Subcutaneous adipose tissue (tissue), 4 donors: ENCODE measurements around the gene CHRDL2. TPM values are rescaled to one million over a fixed set of nuclear protein-coding genes. Genes with fewer than 3 reads are reported as not detected.

Experiments
- total RNA-seq, 4 donors: library from RNA; depleted of rRNA; stranded (reverse); fragments of >200 nt; gene quantifications; one replicate each; pipeline ENCODE4 v1.1.0, GENCODE V29; 2016
- TF ChIP-seq, protein P1 (sequence below): fragments of 450-650 bp; IDR thresholded peaks from one replicate; pipeline ENCODE4 v1.5.1; 2016; ENCODE audit warnings: low read depth, mild to moderate bottlenecking, control low read depth, antibody characterized with exemption, moderate library complexity

CHRDL2 gene
- total RNA-seq, 4 donors from 2014 or later, result not detected

- TF ChIP-seq, protein P1, sequence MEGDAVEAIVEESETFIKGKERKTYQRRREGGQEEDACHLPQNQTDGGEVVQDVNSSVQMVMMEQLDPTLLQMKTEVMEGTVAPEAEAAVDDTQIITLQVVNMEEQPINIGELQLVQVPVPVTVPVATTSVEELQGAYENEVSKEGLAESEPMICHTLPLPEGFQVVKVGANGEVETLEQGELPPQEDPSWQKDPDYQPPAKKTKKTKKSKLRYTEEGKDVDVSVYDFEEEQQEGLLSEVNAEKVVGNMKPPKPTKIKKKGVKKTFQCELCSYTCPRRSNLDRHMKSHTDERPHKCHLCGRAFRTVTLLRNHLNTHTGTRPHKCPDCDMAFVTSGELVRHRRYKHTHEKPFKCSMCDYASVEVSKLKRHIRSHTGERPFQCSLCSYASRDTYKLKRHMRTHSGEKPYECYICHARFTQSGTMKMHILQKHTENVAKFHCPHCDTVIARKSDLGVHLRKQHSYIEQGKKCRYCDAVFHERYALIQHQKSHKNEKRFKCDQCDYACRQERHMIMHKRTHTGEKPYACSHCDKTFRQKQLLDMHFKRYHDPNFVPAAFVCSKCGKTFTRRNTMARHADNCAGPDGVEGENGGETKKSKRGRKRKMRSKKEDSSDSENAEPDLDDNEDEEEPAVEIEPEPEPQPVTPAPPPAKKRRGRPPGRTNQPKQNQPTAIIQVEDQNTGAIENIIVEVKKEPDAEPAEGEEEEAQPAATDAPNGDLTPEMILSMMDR, result no peak
These were observed 54.1 kb downstream of the CHRDL2 start for GRCh38 chr11:74677131-74677530.

DNA sequence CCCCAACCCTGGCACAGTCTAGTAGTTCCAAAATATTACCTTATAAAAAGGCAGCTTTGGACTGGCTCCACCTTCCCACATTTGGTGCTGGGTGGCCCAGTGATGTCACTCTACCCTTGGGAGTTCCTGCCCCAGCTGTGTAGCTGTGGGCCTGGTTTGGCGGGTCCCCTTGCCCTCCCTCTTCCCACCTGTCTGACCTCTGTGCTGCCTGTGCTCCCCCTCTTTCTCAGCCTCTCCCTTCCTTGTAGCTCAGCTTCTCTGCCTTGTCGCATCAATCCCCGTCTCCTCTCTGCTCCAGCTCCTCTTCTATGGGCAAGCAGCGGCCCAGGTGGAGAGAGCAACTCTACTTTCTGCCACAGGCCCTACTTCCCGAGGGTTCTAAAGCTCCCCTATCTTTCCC lies 54.6 kb downstream of the CHRDL2 start:
- TF ChIP-seq, protein P1, result no peak

DNA sequence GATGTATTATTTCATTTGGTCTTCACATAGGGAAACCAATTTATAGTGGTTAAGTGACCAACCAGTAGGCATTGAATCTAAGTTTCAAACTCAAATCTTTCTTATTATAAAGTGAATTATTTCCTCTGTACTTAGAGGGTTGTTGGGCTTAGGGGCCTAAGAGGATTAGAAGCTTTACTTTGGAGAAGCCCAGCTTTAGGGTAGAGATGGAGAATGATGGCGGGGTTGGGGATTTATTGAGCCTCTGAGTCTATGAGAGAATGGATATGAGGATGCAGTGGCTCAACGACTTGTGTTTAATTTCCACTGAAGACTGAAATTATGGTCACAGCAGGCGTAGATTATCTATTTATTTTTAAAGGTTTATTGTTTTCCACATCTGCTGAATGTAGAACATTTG lies 55.5 kb downstream of the CHRDL2 start:
- TF ChIP-seq, protein P1, result no peak

- TF ChIP-seq, protein P1, result no peak
These were observed 57.4 kb downstream of the CHRDL2 start for GRCh38 chr11:74673693-74674360.

- TF ChIP-seq, protein P1, result no peak
These were observed 58.1 kb downstream of the CHRDL2 start for GRCh38 chr11:74672956-74673692.

GRCh38 chr11:74672332-74672955 lies 58.8 kb downstream of the CHRDL2 start:
- TF ChIP-seq, protein P1, result no peak

- TF ChIP-seq, protein P1, result no peak
These were observed 59.6 kb downstream of the CHRDL2 start for GRCh38 chr11:74671520-74672196.
